Breast epithelium (tissue), 3 donors: ENCODE measurements around the gene TUNAR.

Experiments used
- CTCF ChIP-seq, 3 donors: fragments of 450-650 bp; IDR thresholded peaks; one replicate each; pipeline ENCODE4 v1.5.1; 2016 to 2017; ENCODE audit warnings: antibody characterized with exemption in 3 of 3, mild to moderate bottlenecking in 3 of 3, moderate library complexity in 3 of 3
- POLR2A ChIP-seq: fragments of 450-650 bp; IDR thresholded peaks from one replicate; pipeline ENCODE4 v1.6.1; 2016; ENCODE audit warnings: antibody characterized with exemption, mild to moderate bottlenecking, moderate library complexity
- POLR2AphosphoS5 ChIP-seq, 3 donors: sonication (generic); formaldehyde crosslinking; IDR thresholded peaks; one replicate each; pipeline ENCODE4 v1.6.1; 2017; ENCODE audit warnings: antibody characterized with exemption in 3 of 3

- TF ChIP-seq CTCF (IDR thresholded peaks at IDR 0.05) (no peak), POLR2A (no peak), POLR2AphosphoS5 (IDR thresholded peaks at IDR 0.05) (no peak)
These were observed 71.9 kb downstream of the TUNAR start for GRCh38 chr14:95948558-95948981.
